ENCODE measurements around the gene PPAT. TPM values are rescaled to one million over a fixed set of nuclear protein-coding genes. Genes with fewer than 3 reads are reported as not detected.
A peak's percentile ranks its signal among the peaks of the same experiment; 100 is the strongest.

PPAT gene
- total RNA-seq, 1 donor from 2014 or later = 42.2 TPM

DNA sequence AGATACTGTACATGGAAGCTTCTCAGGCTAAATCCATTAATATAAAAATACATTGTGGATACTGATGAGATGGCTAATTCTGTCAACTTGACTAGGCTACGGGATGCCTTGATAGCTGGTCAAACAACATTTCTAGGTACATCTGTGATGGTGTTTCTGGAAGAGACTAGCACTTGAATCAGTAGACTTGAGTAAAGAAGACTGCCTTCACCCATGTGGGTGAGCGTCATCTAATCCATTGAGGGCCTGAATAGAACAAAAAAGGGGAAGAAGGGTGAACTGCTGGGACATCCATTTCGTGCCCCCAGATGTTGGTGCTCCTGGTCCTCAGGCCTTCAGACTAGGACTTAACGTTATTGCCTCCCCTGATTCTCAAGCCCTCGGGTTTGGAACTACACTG is 28.3 kb upstream of the PPAT start:
- peaks cover 11% of the 10 kb centered on the region for H3K4me1 ChIP-seq (ENCODE audit: insufficient read depth, low read length)
- FAIRE-seq (no peak), DNase-seq (ENCODE audit: low read depth) (no peak)
- H2AFZ ChIP-seq (ENCODE audit: low read depth, low read length) = no peak overlapping the region
- no peaks in the 10 kb centered on the region for H3K9me3 Mint-ChIP-seq (ENCODE audit: unreplicated experiment)
- H3K27me3 ChIP-seq (ENCODE audit: insufficient read depth, low read length) = no peaks in the 10 kb centered on the region
- H3K27ac ChIP-seq (ENCODE audit: low read depth, low read length) = no peak overlapping the region
- no peaks in the 10 kb centered on the region for H3K27me3 Mint-ChIP-seq (ENCODE audit: low read depth, unreplicated experiment)
- peaks cover 52% of the 10 kb centered on the region for H3K79me2 ChIP-seq (ENCODE audit: insufficient read depth, low read length)
- TF ChIP-seq CTCF (IDR thresholded peaks at IDR 0.05; ENCODE audit: insufficient read depth, low read depth, low read length) (no peak), EZH2 (IDR thresholded peaks at IDR 0.05; ENCODE audit: insufficient read depth, low read length) (no peak)
- H3K4me2 ChIP-seq (ENCODE audit: low read length) = no peak overlapping the region
- no peak overlapping the region for H3K4me3 Mint-ChIP-seq (ENCODE audit: unreplicated experiment)
- peaks cover 16% of the 10 kb centered on the region for H3K36me3 ChIP-seq (ENCODE audit: insufficient read depth, low read length)
- H4K20me1 ChIP-seq (ENCODE audit: insufficient read depth, low read length) = peaks cover 13% of the 10 kb centered on the region
- peaks cover 10% of the 10 kb centered on the region for H3K36me3 Mint-ChIP-seq (ENCODE audit: low read depth, unreplicated experiment)
- no peak overlapping the region for H3K9ac ChIP-seq (ENCODE audit: low read length)
- H3K27ac Mint-ChIP-seq (ENCODE audit: unreplicated experiment) = peak overlapping the region; percentile 37
- H3K9me3 ChIP-seq (ENCODE audit: insufficient read depth, low read depth, low read length) = no peaks in the 10 kb centered on the region
- H3K4me1 Mint-ChIP-seq (ENCODE audit: low read depth, unreplicated experiment) = peaks cover 18% of the 10 kb centered on the region
- no peak overlapping the region for H3K4me3 ChIP-seq (ENCODE audit: insufficient read depth, low read depth, low read length)

GRCh38 chr4:56462157-56462556 is 26.7 kb upstream of the PPAT start:
- peaks cover 18% of the 10 kb centered on the region for H3K4me1 Mint-ChIP-seq (ENCODE audit: low read depth, unreplicated experiment)
- no peaks in the 10 kb centered on the region for H3K9me3 ChIP-seq (ENCODE audit: insufficient read depth, low read depth, low read length)
- no peaks in the 10 kb centered on the region for H3K27me3 Mint-ChIP-seq (ENCODE audit: low read depth, unreplicated experiment)
- TF ChIP-seq CTCF (IDR thresholded peaks at IDR 0.05; ENCODE audit: insufficient read depth, low read depth, low read length) (no peak), EZH2 (IDR thresholded peaks at IDR 0.05; ENCODE audit: insufficient read depth, low read length) (no peak)
- no peak overlapping the region for H3K4me3 ChIP-seq (ENCODE audit: insufficient read depth, low read depth, low read length)
- H2AFZ ChIP-seq (ENCODE audit: low read depth, low read length) = no peak overlapping the region
- peaks cover 10% of the 10 kb centered on the region for H3K36me3 Mint-ChIP-seq (ENCODE audit: low read depth, unreplicated experiment)
- H3K27ac ChIP-seq (ENCODE audit: low read depth, low read length) = no peak overlapping the region
- H4K20me1 ChIP-seq (ENCODE audit: insufficient read depth, low read length) = peaks cover 4% of the 10 kb centered on the region
- FAIRE-seq (no peak), DNase-seq (ENCODE audit: low read depth) (no peak)
- H3K79me2 ChIP-seq (ENCODE audit: insufficient read depth, low read length) = peaks cover 38% of the 10 kb centered on the region
- no peak overlapping the region for H3K9ac ChIP-seq (ENCODE audit: low read length)
- no peak overlapping the region for H3K27ac Mint-ChIP-seq (ENCODE audit: unreplicated experiment)
- H3K36me3 ChIP-seq (ENCODE audit: insufficient read depth, low read length) = peaks cover 17% of the 10 kb centered on the region
- peaks cover 11% of the 10 kb centered on the region for H3K4me1 ChIP-seq (ENCODE audit: insufficient read depth, low read length)
- no peaks in the 10 kb centered on the region for H3K9me3 Mint-ChIP-seq (ENCODE audit: unreplicated experiment)
- H3K4me3 Mint-ChIP-seq (ENCODE audit: unreplicated experiment) = no peak overlapping the region
- no peaks in the 10 kb centered on the region for H3K27me3 ChIP-seq (ENCODE audit: insufficient read depth, low read length)
- H3K4me2 ChIP-seq (ENCODE audit: low read length) = no peak overlapping the region

DNA sequence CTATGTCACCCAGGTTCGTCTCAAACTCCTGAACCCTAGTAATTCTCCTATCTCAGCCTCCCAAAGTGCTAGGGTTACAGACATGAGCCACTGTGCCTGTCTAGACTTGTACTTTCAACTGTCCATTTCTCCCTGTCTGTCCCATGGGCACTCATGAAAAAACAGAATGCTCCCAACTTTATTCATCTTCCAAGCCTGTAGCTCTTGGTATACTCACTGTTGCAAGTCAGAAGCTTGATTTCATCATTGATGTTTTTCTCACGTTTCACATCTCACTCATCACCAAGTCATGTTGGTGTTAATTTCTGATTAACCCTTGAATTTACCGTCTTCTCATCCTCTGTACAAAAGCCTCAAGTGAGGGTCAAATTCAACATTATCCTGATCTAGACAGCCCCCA is 24.7 kb upstream of the PPAT start:
- H3K4me3 Mint-ChIP-seq (ENCODE audit: unreplicated experiment) = no peak overlapping the region
- H3K4me1 ChIP-seq (ENCODE audit: insufficient read depth, low read length) = no peaks in the 10 kb centered on the region
- DNase-seq (ENCODE audit: low read depth) = no peak
- no peaks in the 10 kb centered on the region for H4K20me1 ChIP-seq (ENCODE audit: insufficient read depth, low read length)
- no peaks in the 10 kb centered on the region for H3K9me3 ChIP-seq (ENCODE audit: insufficient read depth, low read depth, low read length)
- no peak for FAIRE-seq
- H3K36me3 ChIP-seq (ENCODE audit: insufficient read depth, low read length) = peaks cover 25% of the 10 kb centered on the region
- no peaks in the 10 kb centered on the region for H3K27me3 Mint-ChIP-seq (ENCODE audit: low read depth, unreplicated experiment)
- no peak overlapping the region for H3K4me3 ChIP-seq (ENCODE audit: insufficient read depth, low read depth, low read length)
- no peak overlapping the region for H2AFZ ChIP-seq (ENCODE audit: low read depth, low read length)
- peaks cover 13% of the 10 kb centered on the region for H3K4me1 Mint-ChIP-seq (ENCODE audit: low read depth, unreplicated experiment)
- H3K27ac ChIP-seq (ENCODE audit: low read depth, low read length) = no peak overlapping the region
- no peaks in the 10 kb centered on the region for H3K9me3 Mint-ChIP-seq (ENCODE audit: unreplicated experiment)
- no peak for TF ChIP-seq EZH2 (IDR thresholded peaks at IDR 0.05; ENCODE audit: insufficient read depth, low read length)
- TF ChIP-seq CTCF (IDR thresholded peaks at IDR 0.05; ENCODE audit: insufficient read depth, low read depth, low read length) = no peak
- peaks cover 30% of the 10 kb centered on the region for H3K79me2 ChIP-seq (ENCODE audit: insufficient read depth, low read length)
- H3K36me3 Mint-ChIP-seq (ENCODE audit: low read depth, unreplicated experiment) = peaks cover 14% of the 10 kb centered on the region
- H3K4me2 ChIP-seq (ENCODE audit: low read length) = no peak overlapping the region
- H3K27ac Mint-ChIP-seq (ENCODE audit: unreplicated experiment) = peak overlapping the region; percentile 94
- no peak overlapping the region for H3K9ac ChIP-seq (ENCODE audit: low read length)
- H3K27me3 ChIP-seq (ENCODE audit: insufficient read depth, low read length) = no peaks in the 10 kb centered on the region

Data from astrocyte (in vitro differentiated cells and primary cell).